Measurements from ENCODE around the gene GGTLC3. TPM values are rescaled to one million over a fixed set of nuclear protein-coding genes. Genes with fewer than 3 reads are reported as not detected.
"Not testable (repeated sequence)": the region's sequence is repeated elsewhere in the genome, so short reads cannot be mapped to it uniquely, and the experiment has no call there.

GGTLC3 gene
- polyA plus RNA-seq, 1 donor, result not detected

- DNase-seq (ENCODE audit: low read depth), result not testable (repeated sequence)
Measured at GRCh38 chr22:18513454-18513853, 4.5 kb downstream of the GGTLC3 start.

- DNase-seq (ENCODE audit: low read depth), result not testable (repeated sequence)
Measured at GRCh38 chr22:18512378-18512777, 5.6 kb downstream of the GGTLC3 start.

DNA sequence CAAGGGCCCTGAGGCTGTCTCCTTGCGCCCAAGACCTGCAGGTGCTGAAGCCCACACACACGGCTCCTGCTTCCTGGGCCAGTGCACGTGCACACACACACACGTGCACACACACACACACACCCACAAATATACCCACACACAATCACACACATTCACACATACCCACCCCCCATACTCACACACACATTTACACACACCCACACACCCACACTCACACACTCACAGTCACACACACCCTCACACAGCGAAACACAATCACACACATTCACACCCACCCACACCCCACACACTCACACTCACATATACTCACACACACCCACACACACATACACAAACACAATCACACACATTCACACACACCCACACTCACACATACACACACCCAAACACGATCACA lies 6.6 kb downstream of the GGTLC3 start:
- DNase-seq (ENCODE audit: low read depth), result not testable (repeated sequence)

DNA sequence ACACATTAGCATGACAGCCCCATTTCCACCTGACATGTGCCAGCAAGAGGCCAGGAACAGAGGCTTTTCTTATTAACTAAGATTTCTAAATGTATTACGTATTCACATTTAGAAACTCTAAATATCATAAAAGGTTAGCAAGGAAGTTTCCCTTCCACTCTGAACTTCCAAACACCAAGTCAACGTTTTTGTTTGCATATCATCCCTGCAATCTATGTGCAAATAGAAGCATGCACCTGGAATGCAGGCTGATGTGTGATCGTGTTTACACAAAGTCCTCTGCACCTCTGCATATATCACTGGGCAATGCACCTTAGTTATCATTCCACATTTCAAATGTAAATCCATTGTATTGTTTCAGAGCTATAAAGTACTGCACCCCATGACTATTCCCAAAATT lies 21.7 kb downstream of the GGTLC3 start:
- DNase-seq (ENCODE audit: low read depth), result not testable (repeated sequence)

Other genes starting within 250 kb of the GGTLC3 start
- gene TMEM191B, start 9.6 kb upstream of the GGTLC3 start, polyA plus RNA-seq (ENCODE audit: insufficient read length), result not detected
- 0.23 TPM for gene RIMBP3, start 93.8 kb upstream of the GGTLC3 start, polyA plus RNA-seq (ENCODE audit: insufficient read length)

Measured in forelimb muscle (tissue), 1 donor.